Osteoblast (primary cell): ENCODE data around the gene OR14A2. TPM values are rescaled to one million over a fixed set of nuclear protein-coding genes. Genes with fewer than 3 reads are reported as not detected.
"Not testable (repeated sequence)": the region's sequence is repeated elsewhere in the genome, so short reads cannot be mapped to it uniquely, and the experiment has no call there.

ENCODE experiments used
- DNase-seq: peaks from one replicate; pipeline ENCODE4 v3.0.0; 2011; ENCODE audit warnings: low spot score, mixed read lengths; ENCODE audit not compliant: insufficient read length; ENCODE audit errors: missing footprints
- H2AFZ ChIP-seq: 2 replicates; pipeline ENCODE4 v1.6.0; 2011; ENCODE audit warnings: mild to moderate bottlenecking, low read length
- H3K27ac ChIP-seq: 2 replicates; pipeline ENCODE4 v1.5.1; 2011; ENCODE audit warnings: mild to moderate bottlenecking, low read depth, low read length, moderate library complexity
- H3K27me3 ChIP-seq: 2 replicates; pipeline ENCODE4 v1.6.0; 2012; ENCODE audit warnings: mild to moderate bottlenecking, control low read depth, inconsistent platforms, low read length, moderate library complexity; ENCODE audit not compliant: insufficient read depth
- H3K36me3 ChIP-seq: 2 replicates; pipeline ENCODE4 v1.5.1; 2011; ENCODE audit warnings: mild to moderate bottlenecking, low read length, control low read depth, moderate library complexity; ENCODE audit not compliant: insufficient read depth
- H3K4me1 ChIP-seq: 2 replicates; pipeline ENCODE4 v1.5.1; 2011; ENCODE audit warnings: mild to moderate bottlenecking, low read length, control low read depth, moderate library complexity; ENCODE audit not compliant: insufficient read depth
- H3K4me2 ChIP-seq: 2 replicates; pipeline ENCODE4 v1.6.0; 2011; ENCODE audit warnings: mild to moderate bottlenecking, low read length; ENCODE audit not compliant: insufficient read depth
- H3K4me3 ChIP-seq: fragments of 200-600 bp; sonication (generic); 3 replicates; pipeline ENCODE4 v1.5.1; 2012; ENCODE audit warnings: mild to moderate bottlenecking, low read length, inconsistent platforms; ENCODE audit not compliant: insufficient read depth
- H3K79me2 ChIP-seq: 2 replicates; pipeline ENCODE4 v1.6.0; 2012; ENCODE audit warnings: mild to moderate bottlenecking, low read length, control low read depth, inconsistent platforms; ENCODE audit not compliant: insufficient read depth
- H3K9me3 ChIP-seq: 2 replicates; pipeline ENCODE4 v1.5.1; 2011; ENCODE audit warnings: low read depth, low read length, control low read depth
- H4K20me1 ChIP-seq: 2 replicates; pipeline ENCODE4 v1.6.0; 2012; ENCODE audit warnings: mild to moderate bottlenecking, low read length, control low read depth; ENCODE audit not compliant: insufficient read depth
- total RNA-seq: library from RNA; depleted of rRNA; stranded (reverse); fragments of >200 nt; gene quantifications from 2 replicates; pipeline ENCODE4 v1.2.3, GENCODE V29; 2012
- TF ChIP-seq, protein P1 (sequence below): IDR thresholded peaks from 2 replicates; pipeline ENCODE4 v1.5.1; 2011; ENCODE audit warnings: mild to moderate bottlenecking, low read depth, low read length, moderate library complexity; ENCODE audit errors: extremely low read depth

OR14A2 gene
- total RNA-seq, 1 donor = not detected

DNA sequence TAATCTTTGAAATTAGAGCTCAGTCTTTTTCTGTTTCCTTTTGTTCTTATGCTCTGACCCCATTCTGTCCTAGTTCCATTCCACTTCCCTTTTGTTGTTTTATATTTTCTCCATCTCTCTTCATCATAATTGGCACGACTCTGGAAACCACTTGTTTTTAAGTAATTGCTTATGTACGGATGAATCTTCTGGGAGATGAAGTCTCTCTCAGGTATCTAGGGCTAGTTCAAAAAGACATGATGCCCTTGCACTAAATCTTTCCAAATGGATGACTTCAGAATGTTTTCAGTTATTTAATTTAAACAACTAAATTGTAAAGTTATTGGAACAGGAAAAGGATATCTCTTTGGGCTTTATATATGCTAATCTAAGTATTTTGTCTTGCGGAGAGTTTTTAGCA is 31.4 kb downstream of the OR14A2 start, which contains the start of gene OR6F1:
Gene OR6F1, minus strand, starts transcription at position 101 of the 400 bp plus-strand sequence. CDS start 3,891 bp downstream, outside the sequence.
- no peak for DNase-seq
- Histone ChIP-seq H3K36me3 (no peaks in the 10 kb centered on the region), H2AFZ (no peak within 1 kb of the TSS), H3K4me3 (no peak within 1 kb of the TSS), H3K4me1 (no peaks in the 10 kb centered on the region), H3K27me3 (no peaks in the 10 kb centered on the region), H3K79me2 (no peaks in the 10 kb centered on the region), H3K9me3 (peaks cover 3% of the 10 kb centered on the region), H4K20me1 (no peaks in the 10 kb centered on the region), H3K27ac (no peak within 1 kb of the TSS), H3K4me2 (no peak within 1 kb of the TSS)
- TF ChIP-seq, protein P1, sequence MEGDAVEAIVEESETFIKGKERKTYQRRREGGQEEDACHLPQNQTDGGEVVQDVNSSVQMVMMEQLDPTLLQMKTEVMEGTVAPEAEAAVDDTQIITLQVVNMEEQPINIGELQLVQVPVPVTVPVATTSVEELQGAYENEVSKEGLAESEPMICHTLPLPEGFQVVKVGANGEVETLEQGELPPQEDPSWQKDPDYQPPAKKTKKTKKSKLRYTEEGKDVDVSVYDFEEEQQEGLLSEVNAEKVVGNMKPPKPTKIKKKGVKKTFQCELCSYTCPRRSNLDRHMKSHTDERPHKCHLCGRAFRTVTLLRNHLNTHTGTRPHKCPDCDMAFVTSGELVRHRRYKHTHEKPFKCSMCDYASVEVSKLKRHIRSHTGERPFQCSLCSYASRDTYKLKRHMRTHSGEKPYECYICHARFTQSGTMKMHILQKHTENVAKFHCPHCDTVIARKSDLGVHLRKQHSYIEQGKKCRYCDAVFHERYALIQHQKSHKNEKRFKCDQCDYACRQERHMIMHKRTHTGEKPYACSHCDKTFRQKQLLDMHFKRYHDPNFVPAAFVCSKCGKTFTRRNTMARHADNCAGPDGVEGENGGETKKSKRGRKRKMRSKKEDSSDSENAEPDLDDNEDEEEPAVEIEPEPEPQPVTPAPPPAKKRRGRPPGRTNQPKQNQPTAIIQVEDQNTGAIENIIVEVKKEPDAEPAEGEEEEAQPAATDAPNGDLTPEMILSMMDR = no peak

DNA sequence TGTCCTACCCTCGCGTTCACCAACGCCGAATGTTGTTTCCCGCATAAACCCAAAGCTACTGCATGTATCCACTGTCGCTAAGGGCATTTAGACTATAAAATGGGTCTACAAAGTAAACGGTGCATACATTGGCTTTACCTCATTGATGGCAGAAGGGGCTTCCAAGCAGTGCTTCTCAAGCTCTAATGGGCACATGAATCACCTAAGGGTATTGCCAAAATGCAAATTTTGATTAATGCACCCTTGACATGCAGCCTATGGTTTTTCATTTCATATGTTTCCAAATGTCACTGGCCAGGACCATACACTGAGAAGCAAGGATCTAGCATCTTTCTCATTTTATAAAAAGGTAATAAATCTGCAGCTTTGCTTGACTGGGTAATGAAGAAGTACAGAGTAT is 34.2 kb downstream of the OR14A2 start:
- TF ChIP-seq, protein P1 = no peak
- H3K27me3 ChIP-seq = no peaks in the 10 kb centered on the region
- H3K27ac ChIP-seq = no peak overlapping the region
- H3K36me3 ChIP-seq = no peaks in the 10 kb centered on the region
- H3K4me3 ChIP-seq = no peak overlapping the region
- H3K9me3 ChIP-seq = peaks cover 3% of the 10 kb centered on the region
- no peaks in the 10 kb centered on the region for H3K4me1 ChIP-seq
- H3K4me2 ChIP-seq = no peak overlapping the region
- no peak for DNase-seq
- H3K79me2 ChIP-seq = no peaks in the 10 kb centered on the region
- H4K20me1 ChIP-seq = no peaks in the 10 kb centered on the region
- no peak overlapping the region for H2AFZ ChIP-seq

DNA sequence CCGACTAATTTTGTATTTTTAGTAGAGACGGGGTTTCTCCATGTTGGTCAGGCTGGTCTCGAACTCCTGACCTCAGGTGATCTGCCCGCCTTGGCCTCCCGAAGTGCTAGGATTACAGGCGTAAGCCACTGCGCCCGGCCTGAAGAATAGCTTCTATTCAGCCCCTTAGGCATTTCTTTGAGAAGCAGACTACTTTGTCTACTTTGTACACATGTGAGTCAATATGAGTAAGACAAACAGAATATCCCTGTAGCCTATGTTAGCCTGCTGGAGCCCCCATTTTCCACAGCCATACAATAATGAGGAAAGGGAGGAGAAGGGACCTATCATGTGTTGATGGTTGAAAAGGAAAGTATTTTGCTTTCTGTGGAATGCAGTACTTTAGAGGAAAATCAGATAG is 37.3 kb downstream of the OR14A2 start:
- not testable (repeated sequence) for H3K9me3 ChIP-seq, H3K79me2 ChIP-seq, H3K4me1 ChIP-seq, H3K4me3 ChIP-seq, H3K27ac ChIP-seq, H3K4me2 ChIP-seq, H3K27me3 ChIP-seq, H4K20me1 ChIP-seq, H3K36me3 ChIP-seq, H2AFZ ChIP-seq, DNase-seq

DNA sequence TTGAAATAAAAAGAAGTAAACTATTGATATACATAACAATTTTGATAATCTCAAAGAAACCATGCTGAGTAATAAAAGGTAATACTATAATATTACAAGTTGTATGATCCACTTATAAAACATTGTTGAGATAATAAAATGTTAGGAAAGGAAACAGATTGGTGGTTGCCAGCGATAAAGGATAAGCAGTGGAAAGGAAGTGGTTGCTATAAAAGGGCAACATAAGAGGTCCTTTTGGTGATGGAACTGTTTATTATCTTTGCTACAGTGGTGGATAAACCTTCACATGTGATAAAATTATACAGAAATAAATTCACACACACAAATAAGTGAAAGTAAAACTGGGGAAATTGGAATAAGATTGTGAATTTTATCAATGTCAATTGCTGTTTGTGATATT is 46.6 kb downstream of the OR14A2 start:
- Histone ChIP-seq H3K9me3 (peaks cover 4% of the 10 kb centered on the region), H3K79me2 (no peaks in the 10 kb centered on the region), H3K4me3 (no peak overlapping the region), H3K4me1 (no peaks in the 10 kb centered on the region), H3K36me3 (no peaks in the 10 kb centered on the region), H3K27ac (no peak overlapping the region), H4K20me1 (no peaks in the 10 kb centered on the region), H3K27me3 (no peaks in the 10 kb centered on the region), H2AFZ (no peak overlapping the region), H3K4me2 (no peak overlapping the region)
- no peak for DNase-seq
- TF ChIP-seq, protein P1 = no peak
